Fibroblast of peridontal ligament (primary cell): ENCODE data around the gene PLAAT4.

ENCODE experiments used
- DNase-seq: peaks from one replicate; pipeline ENCODE4 v3.0.0-alpha.2; 2010; ENCODE audit errors: extremely low read depth

The PLAAT4 gene

GRCh38 chr11:63536669-63537292 is at the start of gene PLAAT4:
Gene PLAAT4 (plus strand): TSS chr11:63536808. CDS start chr11:63536869, 61 bp downstream.
- DNase-seq: peak; percentile 78

GRCh38 chr11:63488789-63489188 is 47.8 kb upstream of the PLAAT4 start:
- DNase-seq: no peak

- no peak for DNase-seq
These were observed 46.7 kb upstream of the PLAAT4 start for GRCh38 chr11:63489879-63490278.

GRCh38 chr11:63490551-63491239 is 45.9 kb upstream of the PLAAT4 start, which contains the start of gene PLAAT5:
Gene PLAAT5 (minus strand): TSS chr11:63491167. CDS start chr11:63491034, 133 bp downstream.
- DNase-seq: no peak

GRCh38 chr11:63491240-63491587 is 45.4 kb upstream of the PLAAT4 start:
- peak; percentile 8 for DNase-seq

- DNase-seq: peak; percentile 6
These were observed 44.8 kb upstream of the PLAAT4 start for GRCh38 chr11:63491636-63492372.

GRCh38 chr11:63492441-63492840 is 44.2 kb upstream of the PLAAT4 start:
- DNase-seq: no peak

GRCh38 chr11:63493127-63493526 is 43.5 kb upstream of the PLAAT4 start:
- no peak for DNase-seq

GRCh38 chr11:63494975-63495374 is 41.6 kb upstream of the PLAAT4 start:
- DNase-seq: no peak

GRCh38 chr11:63499874-63500273 is 36.7 kb upstream of the PLAAT4 start:
- DNase-seq: no peak

GRCh38 chr11:63501236-63501635 is 35.4 kb upstream of the PLAAT4 start:
- no peak for DNase-seq

- DNase-seq: no peak
These were observed 34.3 kb upstream of the PLAAT4 start for GRCh38 chr11:63502252-63502820.

- DNase-seq: no peak
These were observed 33.1 kb upstream of the PLAAT4 start for GRCh38 chr11:63503492-63503891.

GRCh38 chr11:63504054-63504453 is 32.6 kb upstream of the PLAAT4 start:
- no peak for DNase-seq

GRCh38 chr11:63504933-63505586 is 31.5 kb upstream of the PLAAT4 start:
- no peak for DNase-seq

- no peak for DNase-seq
These were observed 30.6 kb upstream of the PLAAT4 start, which contains the start of gene LGALS12 for GRCh38 chr11:63505857-63506528. Gene LGALS12 (plus strand): TSS chr11:63506084. CDS start chr11:63506459, 375 bp downstream.

GRCh38 chr11:63506876-63507275 is 29.7 kb upstream of the PLAAT4 start:
- DNase-seq: no peak

GRCh38 chr11:63507511-63507910 is 29.1 kb upstream of the PLAAT4 start:
- no peak for DNase-seq

GRCh38 chr11:63508009-63508408 is 28.6 kb upstream of the PLAAT4 start:
- no peak for DNase-seq

- no peak for DNase-seq
These were observed 27.9 kb upstream of the PLAAT4 start for GRCh38 chr11:63508745-63509144.

- peak; percentile 65 for DNase-seq
These were observed 26.1 kb upstream of the PLAAT4 start for GRCh38 chr11:63510360-63511047.
